HG03378 (cell line): ENCODE measurements around the gene PSME1.

Experiments used
- ATAC-seq: cut with Tn5 transposase; IDR thresholded peaks from one replicate; pipeline ENCODE4 v1.9.1; 2021; ENCODE audit warnings: mild to moderate bottlenecking, moderate library complexity; ENCODE audit not compliant: unreplicated experiment

The PSME1 gene

GRCh38 chr14:24186831-24187538 lies 51.0 kb downstream of the PSME1 start:
- ATAC-seq = no peak

GRCh38 chr14:24187539-24187915 lies 51.5 kb downstream of the PSME1 start:
- ATAC-seq = no peak
